Measurements from ENCODE around the gene JMJD6.

Gene JMJD6

DNA sequence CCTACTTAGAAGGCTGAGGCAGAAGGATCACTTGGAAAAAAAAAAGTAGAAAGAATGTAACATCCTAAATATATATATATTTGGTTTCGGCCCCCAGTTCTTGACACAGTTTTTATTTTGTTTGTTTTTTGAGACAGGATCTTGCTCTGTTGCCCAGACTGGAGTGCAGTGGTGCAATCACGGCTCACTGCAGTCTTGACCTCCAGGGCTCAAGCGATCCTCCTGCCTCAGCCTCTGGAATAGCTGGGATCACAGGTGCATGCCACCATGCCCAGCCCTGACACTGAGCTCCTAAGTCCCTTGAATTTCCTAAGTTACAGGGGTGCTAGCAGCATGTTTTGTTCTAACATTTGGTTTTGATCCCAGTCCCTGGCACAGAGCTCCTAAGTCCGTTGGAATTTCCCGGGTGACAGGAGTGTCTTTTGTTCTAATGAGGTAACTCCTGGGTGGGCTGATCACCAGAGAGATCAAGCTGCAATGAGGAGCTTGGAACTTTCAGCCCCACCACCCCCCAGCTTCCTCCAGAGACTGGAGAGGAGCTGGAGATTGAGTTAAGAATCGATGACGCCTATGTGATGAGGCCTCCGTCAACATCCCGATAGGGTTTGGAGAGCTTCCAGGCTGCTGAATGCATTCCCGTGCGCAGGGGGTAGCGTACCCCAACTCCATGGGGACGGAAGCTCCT lies 35.7 kb downstream of the JMJD6 start:
- no peak for DNase-seq (ENCODE audit: low spot score)
- H3K4me1 Mint-ChIP-seq (ENCODE audit: low read depth): peaks cover 4% of the 10 kb centered on the region
- no peak overlapping the region for H3K27ac Mint-ChIP-seq
- H3K36me3 Mint-ChIP-seq (ENCODE audit: low read depth): no peaks in the 10 kb centered on the region
- H3K9me3 Mint-ChIP-seq: no peaks in the 10 kb centered on the region
- no peaks in the 10 kb centered on the region for H3K27me3 Mint-ChIP-seq (ENCODE audit: low read depth)
- H3K4me3 Mint-ChIP-seq: no peak overlapping the region

DNA sequence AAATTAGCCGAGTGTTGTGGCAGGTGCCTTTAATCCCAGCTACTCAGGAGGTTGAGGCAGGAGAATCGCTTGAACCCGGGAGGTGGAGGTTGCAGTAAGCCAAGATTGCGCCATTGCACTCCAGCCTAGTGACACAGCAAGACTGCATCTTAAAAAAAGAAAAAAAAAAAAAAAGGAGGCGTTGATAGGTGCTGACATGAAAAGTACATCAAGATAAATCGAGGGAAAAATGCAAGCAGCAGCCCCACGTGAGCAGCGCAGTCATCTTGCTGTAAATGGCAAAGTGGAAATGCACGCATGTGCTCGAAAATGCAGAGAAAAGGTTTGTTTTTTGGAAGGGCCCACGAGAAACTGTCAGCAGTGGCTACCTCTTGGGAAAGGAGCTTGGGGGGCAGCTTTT lies 36.5 kb downstream of the JMJD6 start:
- no peak overlapping the region for H3K27ac Mint-ChIP-seq

DNA sequence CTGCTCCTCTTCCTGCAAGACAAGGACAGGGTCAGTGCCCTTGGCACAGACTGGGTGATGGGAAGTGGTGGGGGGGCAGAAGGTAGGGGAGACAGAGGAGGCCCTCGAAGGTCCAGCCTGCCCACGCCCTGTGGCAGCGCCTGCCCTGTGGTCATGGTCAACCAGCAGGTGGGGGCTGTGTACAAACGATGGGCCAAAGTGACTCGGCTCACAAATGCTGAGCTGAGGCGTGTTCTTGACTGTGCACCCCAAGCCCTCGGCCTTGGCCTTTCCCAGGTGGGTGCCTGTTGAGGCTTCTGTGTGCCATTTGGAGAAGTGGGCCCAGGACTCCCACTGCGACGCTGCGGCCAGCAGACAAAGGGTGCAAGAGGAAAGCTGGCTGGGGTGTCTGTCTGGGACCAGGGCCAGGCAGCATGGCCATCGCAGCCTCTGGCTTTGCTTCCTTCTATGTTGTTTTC lies 38.2 kb downstream of the JMJD6 start:
- no peak for DNase-seq (ENCODE audit: low spot score)
- Mint-ChIP-seq H3K27ac (no peak overlapping the region), H3K36me3 (ENCODE audit: low read depth) (no peaks in the 10 kb centered on the region), H3K9me3 (no peaks in the 10 kb centered on the region), H3K4me3 (no peak overlapping the region), H3K27me3 (ENCODE audit: low read depth) (no peaks in the 10 kb centered on the region), H3K4me1 (ENCODE audit: low read depth) (no peaks in the 10 kb centered on the region)

More for the DNA sequence above, 36.5 kb downstream of the JMJD6 start:
- Mint-ChIP-seq H3K36me3 (ENCODE audit: low read depth) (no peaks in the 10 kb centered on the region), H3K4me3 (no peak overlapping the region), H3K27me3 (ENCODE audit: low read depth) (no peaks in the 10 kb centered on the region), H3K9me3 (no peaks in the 10 kb centered on the region), H3K4me1 (ENCODE audit: low read depth) (no peaks in the 10 kb centered on the region)
- no peak for DNase-seq (ENCODE audit: low spot score)

DNA sequence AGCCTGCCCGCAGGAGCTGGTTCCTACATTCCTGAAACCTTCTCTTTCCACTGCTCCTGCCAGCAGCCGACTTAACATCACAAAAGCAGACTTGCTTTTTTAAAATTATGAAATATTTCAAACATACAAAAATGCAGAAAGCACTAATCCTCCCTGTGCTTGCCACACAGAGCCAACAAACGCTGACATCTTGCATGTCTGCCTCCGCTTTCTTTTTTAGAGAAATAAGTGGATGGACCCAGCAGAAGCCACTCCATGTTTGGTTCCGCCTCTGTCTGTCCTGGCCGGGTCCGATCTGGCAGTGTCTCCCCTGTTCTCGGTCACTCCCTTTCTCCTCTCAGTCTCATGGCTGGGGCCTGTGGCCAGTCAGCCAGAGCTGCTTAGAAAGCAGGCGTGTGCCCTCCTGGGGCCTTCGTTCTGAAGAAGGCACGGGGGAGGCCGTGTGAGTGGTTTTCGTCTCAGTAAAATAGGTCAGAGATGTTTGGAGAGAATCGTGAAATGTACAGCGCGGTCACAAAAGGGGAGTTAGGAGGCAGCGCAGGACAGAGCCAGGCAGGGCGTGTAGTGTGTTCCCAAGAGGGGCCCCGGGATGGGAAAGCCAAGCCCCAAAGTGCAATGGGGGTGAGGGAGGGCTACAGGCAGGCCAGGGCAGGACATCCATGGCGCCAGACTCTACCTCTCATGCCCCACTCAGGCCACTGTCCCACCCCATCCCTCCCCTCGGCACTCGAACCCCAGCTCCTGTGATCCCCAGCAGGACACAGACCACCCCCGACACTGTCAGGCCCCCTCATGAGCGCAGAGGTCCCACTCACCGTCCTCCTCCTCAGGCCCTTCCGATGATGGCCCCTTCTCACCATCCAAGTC lies 38.9 kb downstream of the JMJD6 start:
- H3K4me1 Mint-ChIP-seq (ENCODE audit: low read depth): no peaks in the 10 kb centered on the region
- H3K27me3 Mint-ChIP-seq (ENCODE audit: low read depth): no peaks in the 10 kb centered on the region
- H3K4me3 Mint-ChIP-seq: no peak overlapping the region
- no peak for DNase-seq (ENCODE audit: low spot score)
- no peak overlapping the region for H3K27ac Mint-ChIP-seq
- no peaks in the 10 kb centered on the region for H3K36me3 Mint-ChIP-seq (ENCODE audit: low read depth)
- H3K9me3 Mint-ChIP-seq: no peaks in the 10 kb centered on the region

DNA sequence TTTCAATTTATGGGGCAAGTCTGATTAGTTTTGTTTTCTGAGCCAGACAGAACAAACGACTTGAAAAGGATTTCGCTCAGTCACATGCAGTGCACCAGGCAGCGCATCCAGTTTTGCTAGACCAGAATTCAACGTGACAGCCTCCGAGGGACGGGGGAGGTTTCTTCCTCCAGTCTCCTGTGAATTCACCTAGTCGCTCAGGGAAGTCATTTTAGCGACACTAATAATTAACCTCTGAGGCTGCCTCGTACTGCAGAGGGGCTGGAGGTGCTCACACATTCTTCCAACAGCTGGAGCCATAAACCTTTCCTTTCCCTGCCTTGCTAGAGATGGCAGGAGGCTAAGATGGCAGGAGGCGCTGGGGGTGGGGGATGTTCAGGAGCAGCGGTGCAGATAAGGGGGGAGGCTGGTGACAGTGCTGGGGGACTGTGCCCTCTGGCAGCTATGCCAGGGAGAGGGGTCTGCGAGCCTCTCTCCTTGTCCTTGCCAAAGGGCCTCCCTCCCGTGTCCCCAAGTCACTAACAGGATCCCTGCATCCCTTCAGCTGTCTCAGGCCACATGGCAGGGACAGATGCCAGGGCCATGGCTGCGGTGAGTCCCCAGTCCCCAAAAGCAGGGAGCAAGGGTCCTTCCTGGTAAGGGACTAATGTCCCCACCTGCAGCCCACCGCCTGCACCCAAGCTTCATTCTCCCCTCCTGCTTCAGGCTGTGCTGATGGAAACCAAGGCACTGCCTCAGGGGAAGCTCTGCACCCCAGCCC lies 39.7 kb downstream of the JMJD6 start:
- H3K4me1 Mint-ChIP-seq (ENCODE audit: low read depth): peaks cover 4% of the 10 kb centered on the region
- H3K36me3 Mint-ChIP-seq (ENCODE audit: low read depth): no peaks in the 10 kb centered on the region
- H3K27ac Mint-ChIP-seq: no peak overlapping the region
- DNase-seq (ENCODE audit: low spot score): no peak
- H3K27me3 Mint-ChIP-seq (ENCODE audit: low read depth): no peaks in the 10 kb centered on the region
- H3K4me3 Mint-ChIP-seq: no peak overlapping the region
- H3K9me3 Mint-ChIP-seq: no peaks in the 10 kb centered on the region

DNA sequence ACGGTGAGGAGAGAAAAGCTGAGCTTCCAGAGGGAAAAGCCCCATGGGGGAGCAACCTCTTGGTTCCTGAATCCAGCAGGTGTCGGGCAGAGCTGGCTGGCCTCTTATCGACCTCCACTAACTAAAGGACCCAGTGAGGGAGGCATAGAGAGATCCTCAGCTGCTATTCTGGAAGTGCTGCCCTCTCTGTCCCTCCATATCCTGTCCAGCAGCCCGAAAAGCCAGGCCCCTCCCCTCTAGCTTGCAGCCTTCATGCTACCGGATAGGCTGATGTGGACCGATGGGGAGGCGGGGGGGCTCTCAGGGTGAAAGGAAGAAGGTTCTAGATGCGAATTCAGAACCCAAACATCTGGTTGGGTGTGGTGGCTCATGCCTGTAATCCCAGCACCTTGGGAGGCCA lies 40.6 kb downstream of the JMJD6 start:
- Mint-ChIP-seq H3K4me1 (ENCODE audit: low read depth) (peaks cover 4% of the 10 kb centered on the region), H3K27ac (no peak overlapping the region), H3K9me3 (no peaks in the 10 kb centered on the region), H3K4me3 (no peak overlapping the region), H3K27me3 (ENCODE audit: low read depth) (no peaks in the 10 kb centered on the region), H3K36me3 (ENCODE audit: low read depth) (no peaks in the 10 kb centered on the region)
- DNase-seq (ENCODE audit: low spot score): no peak

DNA sequence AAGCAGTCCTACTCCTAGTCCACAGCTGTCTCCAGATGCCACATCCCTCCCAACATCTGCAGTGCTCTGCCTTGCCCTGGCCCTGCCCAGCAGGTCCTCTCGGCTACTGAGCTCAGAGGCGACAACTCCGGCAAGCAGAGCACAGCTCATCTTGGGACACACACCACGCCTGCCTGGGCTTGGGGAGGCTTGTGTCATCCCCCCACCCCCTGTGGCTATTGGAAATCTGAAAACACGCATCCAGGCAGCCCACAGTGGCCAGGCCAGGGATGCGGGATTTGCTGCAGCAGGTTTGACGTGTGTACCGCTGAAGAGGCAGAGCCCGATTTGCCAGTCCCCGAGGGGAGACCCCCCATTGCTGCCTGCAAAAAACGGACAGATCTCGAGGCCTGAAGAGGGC lies 41.0 kb downstream of the JMJD6 start:
- H3K27ac Mint-ChIP-seq: no peak overlapping the region
- H3K27me3 Mint-ChIP-seq (ENCODE audit: low read depth): no peaks in the 10 kb centered on the region
- no peak for DNase-seq (ENCODE audit: low spot score)
- H3K4me3 Mint-ChIP-seq: no peak overlapping the region
- H3K36me3 Mint-ChIP-seq (ENCODE audit: low read depth): no peaks in the 10 kb centered on the region
- no peaks in the 10 kb centered on the region for H3K9me3 Mint-ChIP-seq
- H3K4me1 Mint-ChIP-seq (ENCODE audit: low read depth): peaks cover 4% of the 10 kb centered on the region

DNA sequence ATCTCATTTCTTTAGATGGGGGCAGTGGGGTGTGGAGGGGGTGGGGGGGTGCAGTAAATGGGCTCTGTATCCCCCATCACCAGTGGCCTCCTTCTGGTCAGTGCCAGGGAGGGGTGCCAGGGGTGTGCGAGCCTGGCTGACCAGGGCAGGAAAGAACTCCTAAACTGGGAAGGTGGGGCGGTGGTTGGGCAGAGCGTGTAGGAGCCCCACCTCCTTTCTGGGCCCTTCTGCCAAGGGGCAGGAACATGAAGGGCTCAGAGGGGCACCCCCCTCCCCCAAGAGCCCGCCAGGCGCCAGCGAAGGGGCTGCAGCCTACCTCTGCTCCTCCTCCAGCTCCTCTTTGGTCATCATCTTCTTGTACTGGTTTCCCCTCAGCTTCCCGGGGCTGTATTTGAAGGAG lies 41.6 kb downstream of the JMJD6 start:
- H3K4me1 Mint-ChIP-seq (ENCODE audit: low read depth): peaks cover 6% of the 10 kb centered on the region
- peaks cover 1% of the 10 kb centered on the region for H3K27me3 Mint-ChIP-seq (ENCODE audit: low read depth)
- H3K9me3 Mint-ChIP-seq: no peaks in the 10 kb centered on the region
- H3K27ac Mint-ChIP-seq: no peak overlapping the region
- no peak for DNase-seq (ENCODE audit: low spot score)
- no peak overlapping the region for H3K4me3 Mint-ChIP-seq
- no peaks in the 10 kb centered on the region for H3K36me3 Mint-ChIP-seq (ENCODE audit: low read depth)

DNA sequence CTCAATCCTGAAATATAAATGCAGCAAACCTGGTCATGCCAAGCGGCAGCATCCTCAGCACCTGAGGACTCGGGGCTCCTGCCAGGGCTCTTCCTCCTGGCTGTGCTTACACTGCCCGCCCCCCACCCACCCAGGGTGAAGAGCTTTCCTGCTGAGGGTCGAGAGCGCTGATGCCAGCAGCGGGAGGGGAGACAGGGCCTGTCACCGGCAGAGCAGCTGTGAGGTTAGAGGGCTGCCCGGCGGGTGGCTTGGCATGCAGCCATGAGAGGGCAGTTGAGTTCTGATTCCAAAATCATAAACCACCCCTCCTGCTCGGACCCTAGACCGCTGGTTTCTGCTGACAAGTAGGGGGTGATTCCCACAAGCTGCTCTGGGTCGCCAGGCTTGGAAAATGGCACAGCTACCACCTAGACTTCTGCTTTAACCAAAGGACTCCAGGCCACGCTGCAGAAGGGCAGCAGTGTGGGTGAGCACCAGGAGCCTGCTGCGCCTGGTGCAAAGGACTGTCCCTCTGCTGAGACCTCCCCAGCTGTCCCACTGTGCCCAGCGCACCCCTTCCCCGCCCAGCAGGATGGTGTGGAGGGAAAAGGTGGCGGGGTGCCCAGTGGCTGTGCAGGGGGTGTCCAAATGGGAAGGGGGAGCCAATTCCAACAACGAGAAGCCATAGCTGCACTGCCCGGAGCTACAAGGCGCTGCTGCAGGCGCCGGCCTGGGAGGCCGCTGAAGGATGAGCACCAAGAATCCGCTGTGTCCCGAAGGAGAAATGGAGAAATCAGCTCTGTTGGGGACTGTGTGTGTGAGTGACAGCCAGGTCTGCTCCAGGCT lies 42.3 kb downstream of the JMJD6 start:
- Mint-ChIP-seq H3K27ac (no peak overlapping the region), H3K9me3 (no peaks in the 10 kb centered on the region), H3K27me3 (ENCODE audit: low read depth) (peaks cover 1% of the 10 kb centered on the region), H3K4me1 (ENCODE audit: low read depth) (peaks cover 9% of the 10 kb centered on the region), H3K4me3 (no peak overlapping the region), H3K36me3 (ENCODE audit: low read depth) (no peaks in the 10 kb centered on the region)
- DNase-seq (ENCODE audit: low spot score): no peak

DNA sequence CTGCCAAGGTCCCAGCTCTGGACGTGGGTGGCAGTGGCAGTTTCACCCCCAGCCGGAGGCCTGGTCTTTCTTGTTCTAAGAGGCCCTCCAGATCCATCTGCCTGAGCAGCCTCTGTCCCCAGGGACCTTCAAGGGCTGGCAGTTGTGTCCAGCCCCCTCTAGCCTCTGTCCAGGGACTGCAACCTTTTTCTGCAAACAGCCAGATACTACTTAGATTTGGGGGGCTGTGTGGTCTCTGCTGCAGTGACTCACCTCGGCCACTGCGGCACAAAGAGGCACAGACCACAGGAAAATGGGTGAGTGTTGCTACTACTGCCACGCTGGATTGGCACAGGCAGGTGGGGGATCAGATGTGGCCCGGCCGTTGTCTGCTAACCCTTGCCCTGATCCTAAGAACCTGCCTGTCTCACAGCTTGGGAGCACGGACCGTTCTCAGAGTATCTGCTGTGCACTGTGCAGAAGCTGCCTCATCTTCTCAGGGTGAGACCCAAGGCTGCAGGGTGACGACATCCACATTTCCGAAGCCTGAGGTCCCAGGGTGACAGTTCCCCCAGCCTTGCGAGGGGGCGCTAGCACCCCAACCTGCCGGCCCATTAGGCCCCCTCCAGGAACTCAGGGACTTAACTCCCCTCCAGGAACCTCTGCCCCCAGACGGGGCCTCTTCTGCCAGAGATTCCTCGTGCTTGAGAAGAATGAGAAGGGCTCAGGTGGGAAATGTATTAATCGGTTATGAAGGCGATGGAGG lies 43.2 kb downstream of the JMJD6 start:
- Mint-ChIP-seq H3K27me3 (ENCODE audit: low read depth) (peaks cover 1% of the 10 kb centered on the region), H3K36me3 (ENCODE audit: low read depth) (no peaks in the 10 kb centered on the region), H3K9me3 (no peaks in the 10 kb centered on the region), H3K4me1 (ENCODE audit: low read depth) (peaks cover 10% of the 10 kb centered on the region), H3K4me3 (no peak overlapping the region), H3K27ac (no peak overlapping the region)
- DNase-seq (ENCODE audit: low spot score): no peak

DNA sequence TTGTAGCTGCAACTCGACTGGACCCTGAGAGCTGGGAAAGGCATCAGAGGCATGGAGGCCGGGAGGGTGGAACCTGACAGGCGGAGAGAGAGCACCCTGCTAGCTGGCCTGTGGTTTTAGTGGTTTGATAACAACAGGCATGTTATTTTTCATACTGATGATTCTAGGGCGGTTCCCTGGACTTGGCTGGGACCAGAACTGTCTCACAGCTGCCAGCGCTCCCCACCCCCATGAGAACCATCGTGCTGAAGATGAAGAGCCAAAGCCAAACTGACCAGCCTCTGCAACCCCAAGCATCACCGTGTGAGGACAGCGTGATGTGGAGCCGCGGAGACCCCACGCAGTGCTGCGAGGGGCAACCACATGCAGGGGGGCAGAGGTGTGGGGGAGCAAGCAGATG lies 44.1 kb downstream of the JMJD6 start:
- no peak for DNase-seq (ENCODE audit: low spot score)
- Mint-ChIP-seq H3K36me3 (ENCODE audit: low read depth) (no peaks in the 10 kb centered on the region), H3K9me3 (no peaks in the 10 kb centered on the region), H3K27ac (no peak overlapping the region), H3K4me3 (no peak overlapping the region), H3K4me1 (ENCODE audit: low read depth) (peaks cover 10% of the 10 kb centered on the region), H3K27me3 (ENCODE audit: low read depth) (peaks cover 1% of the 10 kb centered on the region)

DNA sequence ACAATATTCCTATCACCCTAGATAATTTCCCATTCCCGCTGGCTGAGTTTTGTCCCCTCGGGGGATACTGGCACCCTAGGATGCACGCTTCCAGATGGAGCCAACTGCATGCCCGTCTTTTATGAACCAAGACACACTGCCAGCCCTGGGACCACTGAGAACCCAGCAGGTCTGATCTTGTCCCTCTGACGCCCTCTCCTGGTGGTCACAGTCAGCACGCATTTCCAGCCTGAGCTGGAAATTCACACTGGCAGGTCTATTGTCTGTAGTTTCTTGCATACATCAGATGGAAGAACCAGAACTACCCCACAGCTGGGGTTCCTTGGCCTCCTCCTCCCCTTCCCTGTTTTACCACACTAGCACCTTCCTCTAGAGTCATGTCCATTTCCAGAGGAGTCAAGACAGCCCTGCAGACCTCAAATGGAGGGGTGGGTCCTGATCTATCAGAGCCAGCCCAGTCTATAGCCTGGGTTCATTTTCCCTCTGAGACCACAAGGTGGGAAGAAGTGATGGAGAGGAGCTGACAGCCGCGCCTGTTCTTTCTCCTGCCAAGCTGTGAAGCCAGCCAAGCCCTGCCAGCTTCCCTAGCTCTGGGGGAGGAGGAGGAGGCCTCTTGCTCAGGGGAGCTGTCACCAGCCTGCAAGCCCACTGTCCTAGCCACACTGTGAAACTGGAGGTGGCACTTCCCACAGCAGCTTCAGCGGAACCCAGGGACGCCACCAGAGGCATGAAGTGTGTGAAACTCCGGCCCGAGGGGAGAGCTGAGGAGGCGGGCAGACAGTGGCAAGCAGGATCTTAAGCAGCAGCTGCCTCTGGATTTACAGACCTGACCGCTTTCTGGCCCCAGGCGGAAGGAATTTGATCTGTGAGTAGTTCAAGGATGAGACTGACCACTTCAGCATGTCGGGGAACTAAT lies 44.9 kb downstream of the JMJD6 start:
- H3K36me3 Mint-ChIP-seq (ENCODE audit: low read depth): no peaks in the 10 kb centered on the region
- peaks cover 1% of the 10 kb centered on the region for H3K27me3 Mint-ChIP-seq (ENCODE audit: low read depth)
- H3K4me1 Mint-ChIP-seq (ENCODE audit: low read depth): peaks cover 10% of the 10 kb centered on the region
- H3K4me3 Mint-ChIP-seq: no peak overlapping the region
- H3K27ac Mint-ChIP-seq: no peak overlapping the region
- DNase-seq (ENCODE audit: low spot score): peak; percentile 36
- no peaks in the 10 kb centered on the region for H3K9me3 Mint-ChIP-seq
